ENCODE data around the gene GPLD1. TPM values are rescaled to one million over a fixed set of nuclear protein-coding genes. Genes with fewer than 3 reads are reported as not detected.
"Not testable (repeated sequence)": the region's sequence is repeated elsewhere in the genome, so short reads cannot be mapped to it uniquely, and the experiment has no call there.

The GPLD1 gene
- total RNA-seq, 1 experiment from 2014 or later, result 10.1 TPM

GRCh38 chr6:24400045-24401039, 89.0 kb downstream of the GPLD1 start:
- intact Hi-C loops (cut with micrococcal nuclease; ENCODE audit: unreplicated experiment), result loop anchor here (1.0 kb wide), 1 partner anchor 117 kb away; no protein-coding TSS in a partner anchor
- Mint-ChIP-seq H3K36me3 (ENCODE audit: insufficient read depth, unreplicated experiment) (peaks cover 22% of the 10 kb centered on the region), H3K4me1 (ENCODE audit: low read depth, unreplicated experiment) (peaks cover 12% of the 10 kb centered on the region), H3K27ac (ENCODE audit: unreplicated experiment) (peak overlapping the region; percentile 82), H3K4me3 (ENCODE audit: unreplicated experiment) (peak overlapping the region; percentile 99)
- not testable (repeated sequence) for H3K9me3 ChIP-seq; H3K27me3 Mint-ChIP-seq (ENCODE audit: insufficient read depth, unreplicated experiment); H3K27me3 ChIP-seq (replicated peaks; ENCODE audit: control insufficient read depth, insufficient read depth, low read length); H3K36me3 ChIP-seq (ENCODE audit: control insufficient read depth, insufficient read depth, low read length); H3K9me3 Mint-ChIP-seq (ENCODE audit: unreplicated experiment); BruUV-seq (replicated peaks)
- DNase-seq, result peak; percentile 75 to 87
- Histone ChIP-seq H3K4me3 (ENCODE audit: low read depth, low read length) (peak overlapping the region; percentile 21; the same call in 1 of the 2 replicates), H3K4me1 (peaks cover 33% of the 10 kb centered on the region)
- ChIA-PET CTCF (interaction anchor here (0.6 kb wide), 1 partner anchor 11 kb away, joined by 6 read pairs; no protein-coding TSS in a partner anchor), POLR2A (interaction anchor here (0.6 kb wide), 1 partner anchor 99 kb away, joined by 3 read pairs; no protein-coding TSS in a partner anchor)

GRCh38 chr6:24397631-24398030, 91.7 kb downstream of the GPLD1 start:
- ChIA-PET CTCF (no interaction called here), POLR2A (no interaction called here)
- no peaks in the 10 kb centered on the region for H3K36me3 ChIP-seq (ENCODE audit: control insufficient read depth, insufficient read depth, low read length)
- BruUV-seq (replicated peaks), result no TSS peak
- Mint-ChIP-seq H3K9me3 (ENCODE audit: unreplicated experiment) (no peaks in the 10 kb centered on the region), H3K4me3 (ENCODE audit: unreplicated experiment) (no peak overlapping the region), H3K4me1 (ENCODE audit: low read depth, unreplicated experiment) (peaks cover 18% of the 10 kb centered on the region), H3K27me3 (ENCODE audit: insufficient read depth, unreplicated experiment) (no peaks in the 10 kb centered on the region), H3K36me3 (ENCODE audit: insufficient read depth, unreplicated experiment) (peaks cover 6% of the 10 kb centered on the region), H3K27ac (ENCODE audit: unreplicated experiment) (peak overlapping the region; percentile 54)
- no peak for DNase-seq
- H3K4me1 ChIP-seq, result peaks cover 25% of the 10 kb centered on the region
- H3K4me3 ChIP-seq (ENCODE audit: low read depth, low read length), result no peak overlapping the region
- intact Hi-C loops (cut with micrococcal nuclease; ENCODE audit: unreplicated experiment), result no loop called here
- H3K27me3 ChIP-seq (replicated peaks; ENCODE audit: control insufficient read depth, insufficient read depth, low read length), result no peaks in the 10 kb centered on the region
- TF ChIP-seq CTCF (IDR thresholded peaks at IDR 0.05; ENCODE audit: insufficient read depth in 1 of 2, low read depth in 1 of 2, low read length in 1 of 2, severe bottlenecking in 1 of 2, unreplicated experiment in 1 of 2), result no peak
- H3K9me3 ChIP-seq, result peaks cover 8% of the 10 kb centered on the region

GRCh38 chr6:24396824-24397223, 92.6 kb downstream of the GPLD1 start:
- H3K9me3 Mint-ChIP-seq (ENCODE audit: unreplicated experiment), result no peaks in the 10 kb centered on the region
- peaks cover 19% of the 10 kb centered on the region for H3K4me1 ChIP-seq
- H3K4me3 ChIP-seq (ENCODE audit: low read depth, low read length), result no peak overlapping the region
- H3K4me1 Mint-ChIP-seq (ENCODE audit: low read depth, unreplicated experiment), result peaks cover 18% of the 10 kb centered on the region
- no TSS peak for BruUV-seq (replicated peaks)
- no peak overlapping the region for H3K27ac Mint-ChIP-seq (ENCODE audit: unreplicated experiment)
- no peaks in the 10 kb centered on the region for H3K27me3 ChIP-seq (replicated peaks; ENCODE audit: control insufficient read depth, insufficient read depth, low read length)
- peaks cover 8% of the 10 kb centered on the region for H3K9me3 ChIP-seq
- peaks cover 6% of the 10 kb centered on the region for H3K36me3 Mint-ChIP-seq (ENCODE audit: insufficient read depth, unreplicated experiment)
- DNase-seq, result no peak
- intact Hi-C loops (cut with micrococcal nuclease; ENCODE audit: unreplicated experiment), result no loop called here
- POLR2A ChIA-PET, result no interaction called here
- H3K4me3 Mint-ChIP-seq (ENCODE audit: unreplicated experiment), result no peak overlapping the region
- H3K36me3 ChIP-seq (ENCODE audit: control insufficient read depth, insufficient read depth, low read length), result no peaks in the 10 kb centered on the region
- no peak for TF ChIP-seq CTCF (IDR thresholded peaks at IDR 0.05; ENCODE audit: insufficient read depth in 1 of 2, low read depth in 1 of 2, low read length in 1 of 2, severe bottlenecking in 1 of 2, unreplicated experiment in 1 of 2)
- no peaks in the 10 kb centered on the region for H3K27me3 Mint-ChIP-seq (ENCODE audit: insufficient read depth, unreplicated experiment)
- CTCF ChIA-PET, result interaction anchor here (0.5 kb wide), 1 partner anchor 56 kb away, joined by 3 read pairs; no protein-coding TSS in a partner anchor
